ENCODE results near the gene SKAP1.

- TF ChIP-seq POLR2AphosphoS5 (IDR thresholded peaks at IDR 0.05; ENCODE audit: low read depth) (no peak), CTCF (IDR thresholded peaks at IDR 0.05; ENCODE audit: insufficient read depth, low read length) (no peak), REST (IDR thresholded peaks at IDR 0.05; ENCODE audit: insufficient replicate concordance, low read depth) (no peak), SPI1 (IDR thresholded peaks at IDR 0.05; ENCODE audit: borderline replicate concordance, low read depth) (no peak), GABPA (IDR thresholded peaks at IDR 0.05; ENCODE audit: low read depth) (no peak)
Observed at GRCh38 chr17:48412841-48413240, 17.2 kb downstream of the SKAP1 start.

Measured in HL-60 (cell line).